GM12878 (cell line): ENCODE data around the gene GALT. TPM values are rescaled to one million over a fixed set of nuclear protein-coding genes. Genes with fewer than 3 reads are reported as not detected.
A peak's percentile ranks its signal among the peaks of the same experiment; 100 is the strongest.

Source experiments
- ATAC-seq: fragments of 200-7000 bp; cut with Tn5 transposase; 3 replicates; pipeline ENCODE4 v1.9.1; 2020; ENCODE audit warnings: mild to moderate bottlenecking, moderate library complexity
- BruUV-seq: library from RNA; stranded (reverse); fragments of 400-500 nt; replicated peaks from 2 replicates; lab custom pipeline; 2021; lab: Mats Ljungman, UMichigan
- CTCF ChIA-PET: fragments of 300-600 bp; sonication (Branson Sonifier 250); formaldehyde crosslinking; extraction: SDS; loops from one replicate; lab custom pipeline; 2021; ENCODE audit warnings: inconsistent platforms; lab: Yijun Ruan, JAX
- POLR2A ChIA-PET: fragments of 350-600 bp; formaldehyde crosslinking; extraction: SDS; loops from one replicate; lab custom pipeline; 2021; ENCODE audit warnings: inconsistent platforms; lab: Charles Lee
- RAD21 ChIA-PET: fragments of 300-600 bp; sonication (Branson Sonifier 250); formaldehyde crosslinking; loops from one replicate; lab custom pipeline; 2023; ENCODE audit warnings: antibody characterized with exemption; ENCODE audit not compliant: unreplicated experiment; lab: Charles Lee
- SMC1A ChIA-PET: fragments of 300-600 bp; sonication (Branson Sonifier 250); formaldehyde crosslinking; loops from one replicate; lab custom pipeline; 2023; ENCODE audit not compliant: unreplicated experiment, uncharacterized antibody; lab: Charles Lee
- DNase-seq: peaks from one replicate; pipeline ENCODE4 v3.0.0-alpha.2; 2011; ENCODE audit warnings: low read depth, low spot score
- FAIRE-seq: peaks from 3 replicates; lab custom pipeline; 2011; peaks lifted over from hg19 to GRCh38; lab: Jason Lieb, UNC
- H2AFZ ChIP-seq: 2 replicates; pipeline ENCODE4 v1.6.0; 2011; ENCODE audit warnings: low read depth, low read length, control low read depth; ENCODE audit not compliant: control insufficient read depth
- H3K27ac ChIP-seq: 2 replicates; pipeline ENCODE4 v1.5.1; 2011; ENCODE audit warnings: control low read depth; ENCODE audit not compliant: control insufficient read depth, insufficient read depth
- H3K27me3 ChIP-seq, 2 experiments: replicated peaks in 1 of 2; 2 replicates each; pipeline versions ENCODE4 v1.6.0 to v1.6.1; 2011; ENCODE audit warnings: low read length in 1 of 2; ENCODE audit not compliant: control insufficient read depth in 2 of 2, insufficient read depth in 2 of 2
- H3K36me3 ChIP-seq, 2 experiments: 2 replicates each; pipeline ENCODE4 v1.5.1; 2011; ENCODE audit warnings: low read length in 1 of 2; ENCODE audit not compliant: control insufficient read depth in 2 of 2, insufficient read depth in 2 of 2
- H3K4me1 ChIP-seq: 2 replicates; pipeline ENCODE4 v1.6.1; 2011; ENCODE audit warnings: mild to moderate bottlenecking, low read length, moderate library complexity, mixed read lengths; ENCODE audit not compliant: control insufficient read depth, insufficient read depth
- H3K4me2 ChIP-seq: 2 replicates; pipeline ENCODE4 v1.6.0; 2011; ENCODE audit warnings: control low read depth; ENCODE audit not compliant: control insufficient read depth, insufficient read depth
- H3K4me3 ChIP-seq: fragments of 200-600 bp; sonication (generic); 2 replicates; pipeline ENCODE4 v1.5.1; 2016
- H3K79me2 ChIP-seq: 2 replicates; pipeline ENCODE4 v1.6.0; 2011; ENCODE audit warnings: low read length; ENCODE audit not compliant: control insufficient read depth, insufficient read depth
- H3K9ac ChIP-seq: 2 replicates; pipeline ENCODE4 v1.8.0; 2011; ENCODE audit warnings: low read length, control low read depth, mixed read lengths; ENCODE audit not compliant: control insufficient read depth, insufficient read depth
- H3K9me3 ChIP-seq: replicated peaks from 3 replicates; pipeline ENCODE4 v1.5.1; 2011; ENCODE audit warnings: mild to moderate bottlenecking, low read length; ENCODE audit not compliant: control insufficient read depth, insufficient read depth
- H4K20me1 ChIP-seq: 2 replicates; pipeline ENCODE4 v1.6.0; 2011; ENCODE audit not compliant: control insufficient read depth, insufficient read depth
- BMI1 ChIP-seq: fragments of 450-650 bp; IDR thresholded peaks from 2 replicates; pipeline ENCODE4 v1.6.1; 2016; ENCODE audit warnings: mild to moderate bottlenecking, moderate library complexity, borderline replicate concordance
- IRF4 ChIP-seq: IDR thresholded peaks from 2 replicates; pipeline ENCODE4 v1.6.1; 2011; ENCODE audit warnings: low read depth, low read length
- PML ChIP-seq: IDR thresholded peaks from 2 replicates; pipeline ENCODE4 v1.6.1; 2012; ENCODE audit warnings: low read length, inconsistent platforms
- POU2F2 ChIP-seq: IDR thresholded peaks from 3 replicates; pipeline ENCODE4 v1.6.1; 2011; ENCODE audit warnings: low read depth, mild to moderate bottlenecking, low read length, borderline replicate concordance
- RAD51 ChIP-seq: fragments of 450-650 bp; IDR thresholded peaks from 2 replicates; pipeline ENCODE4 v1.6.1; 2016; ENCODE audit warnings: moderate library complexity, mild to moderate bottlenecking, inconsistent platforms
- SUPT20H ChIP-seq: IDR thresholded peaks from 2 replicates; pipeline ENCODE4 v1.6.1; 2011; ENCODE audit warnings: low read depth, mild to moderate bottlenecking, low read length, moderate library complexity, borderline replicate concordance; ENCODE audit not compliant: control insufficient read depth
- WRNIP1 ChIP-seq: IDR thresholded peaks from 2 replicates; pipeline ENCODE4 v1.6.1; 2011; ENCODE audit warnings: low read depth, low read length, improper control_type of control experiment, borderline replicate concordance
- ZNF592 ChIP-seq: fragments of 450-650 bp; IDR thresholded peaks from 2 replicates; pipeline ENCODE4 v1.6.1; 2017; ENCODE audit warnings: mild to moderate bottlenecking, moderate library complexity
- WGBS: methylation state at CpG from one replicate; pipeline ENCODE4 v1.1.6; 2016; ENCODE audit warnings: low lambda C conversion rate; ENCODE audit not compliant: insufficient replicate concordance, insufficient coverage; ENCODE audit errors: missing lambda C conversion rate; 5-methylcytosine and 5-hydroxymethylcytosine counted together
- in situ Hi-C: fragments of 300-500 bp; cut with MboI; formaldehyde crosslinking; loops from 9 replicates; pipeline ENCODE4 v1.14.3; 2018; ENCODE audit warnings: mixed read lengths
- intact Hi-C: fragments of 100-400 bp; cut with micrococcal nuclease; formaldehyde crosslinking; loops from one replicate; pipeline ENCODE4 v1.14.2; 2022; ENCODE audit not compliant: unreplicated experiment
- polyA plus RNA-seq, 11 experiments: library from polyadenylated mRNA; depleted of rRNA in 4 of 11; unstranded in 6 of 11; stranded (reverse) in 5 of 11; fragments of >200 nt; fragmentation: Nextera tagmentation in 4 of 11; fragmentation: Illumina TruSeq in 1 of 11; extraction: Ambion mirVana in 4 of 11; extraction: Trizol in 1 of 11; gene quantifications; 1 replicate in 1 of 11; 2 replicates in 10 of 11; pipeline versions ENCODE4 v1.2.1 to v1.2.3, GENCODE V29; 2011 to 2016; ENCODE audit warnings: inconsistent platforms in 2 of 11, missing spikeins in 2 of 11, low read depth in 1 of 11
- total RNA-seq, 4 experiments: library from RNA; depleted of rRNA in 3 of 4; stranded (reverse); fragments of >200 nt in 3 of 4; fragmentation: Illumina TruSeq in 1 of 4; extraction: Trizol in 1 of 4; gene quantifications; 2 replicates each; pipeline versions ENCODE4 v1.2.1 to v1.2.3, GENCODE V29; 2013 to 2021
- TF ChIP-seq, protein P1 (sequence below): fragments of 450-650 bp; IDR thresholded peaks from 2 replicates; pipeline ENCODE4 v1.6.1; 2017; ENCODE audit warnings: low read depth, mild to moderate bottlenecking, moderate library complexity

GALT gene
- total and polyA plus RNA-seq, 10 of the 15 experiments (the other 5 are each of a cell fraction or from before 2014, with no cell fraction given) = 9.3 to 34.1 (median 26.9) TPM

- ChIA-PET SMC1A (interaction anchor here (0.6 to 2.4 kb wide), 3 partner anchors 9 to 538 kb away, joined by 3 to 13 read pairs (median 4); partner anchors contain the start of gene DCTN3), CTCF (interaction anchor here (1.0 to 5.6 kb wide), 6 partner anchors 9 to 1578 kb away, joined by 3 to 118 read pairs (median 4); partner anchors contain the start of genes DCTN3 and SIGMAR1), POLR2A (interaction anchor here (2.2 kb wide), 1 partner anchor 9 kb away, joined by 8 read pairs; the partner anchor contains the start of gene DCTN3), RAD21 (interaction anchor here (0.8 to 1.2 kb wide), 2 partner anchors 23 to 35 kb away, joined by 3 to 4 read pairs; partner anchors contain the start of gene GALT)
- peak overlapping the region; percentile 95 for H2AFZ ChIP-seq
- DNase-seq (no peak), FAIRE-seq (no peak), ATAC-seq (peak; percentile 23)
- peak overlapping the region; percentile 86 for H3K4me2 ChIP-seq
- peak overlapping the region; percentile 98 for H3K9ac ChIP-seq
- in situ Hi-C loops (no loop called here), intact Hi-C loops (no loop called here)
- peak overlapping the region; percentile 85 for H3K27ac ChIP-seq
- H3K27me3 ChIP-seq = no peaks in the 10 kb centered on the region
- TSS peak; percentile 50 for BruUV-seq
- peaks cover 0 to 2% of the 10 kb centered on the region in 2 experiments; a peak in 1 of 4 replicates for H3K36me3 ChIP-seq
- WGBS = 47% methylated on average over 10 of the region's 10 CpGs
- peaks cover 6% of the 10 kb centered on the region for H3K79me2 ChIP-seq
- peaks cover 6% of the 10 kb centered on the region; the same call in 1 of the 2 replicates for H3K4me1 ChIP-seq
- H3K9me3 ChIP-seq = no peaks in the 10 kb centered on the region; the same call in 2 of the 3 replicates
- H4K20me1 ChIP-seq = no peaks in the 10 kb centered on the region
- H3K4me3 ChIP-seq = peak overlapping the region; percentile 81
- TF ChIP-seq SUPT20H (no peak), POU2F2 (no peak), PML (no peak), WRNIP1 (no peak), RAD51 (no peak), ZNF592 (no peak), BMI1 (no peak), IRF4 (no peak)
- TF ChIP-seq, protein P1, sequence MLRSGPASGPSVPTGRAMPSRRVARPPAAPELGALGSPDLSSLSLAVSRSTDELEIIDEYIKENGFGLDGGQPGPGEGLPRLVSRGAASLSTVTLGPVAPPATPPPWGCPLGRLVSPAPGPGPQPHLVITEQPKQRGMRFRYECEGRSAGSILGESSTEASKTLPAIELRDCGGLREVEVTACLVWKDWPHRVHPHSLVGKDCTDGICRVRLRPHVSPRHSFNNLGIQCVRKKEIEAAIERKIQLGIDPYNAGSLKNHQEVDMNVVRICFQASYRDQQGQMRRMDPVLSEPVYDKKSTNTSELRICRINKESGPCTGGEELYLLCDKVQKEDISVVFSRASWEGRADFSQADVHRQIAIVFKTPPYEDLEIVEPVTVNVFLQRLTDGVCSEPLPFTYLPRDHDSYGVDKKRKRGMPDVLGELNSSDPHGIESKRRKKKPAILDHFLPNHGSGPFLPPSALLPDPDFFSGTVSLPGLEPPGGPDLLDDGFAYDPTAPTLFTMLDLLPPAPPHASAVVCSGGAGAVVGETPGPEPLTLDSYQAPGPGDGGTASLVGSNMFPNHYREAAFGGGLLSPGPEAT = no peak
Observed at GRCh38 chr9:34611251-34611810, 35.1 kb upstream of the GALT start.
